GM21526 (cell line): ENCODE data around the gene PHACTR1.

Source experiments
- ATAC-seq: cut with Tn5 transposase; IDR thresholded peaks from one replicate; pipeline ENCODE4 v1.9.1; 2021; ENCODE audit warnings: moderate library complexity; ENCODE audit not compliant: unreplicated experiment, low FRiP score

Gene PHACTR1

DNA sequence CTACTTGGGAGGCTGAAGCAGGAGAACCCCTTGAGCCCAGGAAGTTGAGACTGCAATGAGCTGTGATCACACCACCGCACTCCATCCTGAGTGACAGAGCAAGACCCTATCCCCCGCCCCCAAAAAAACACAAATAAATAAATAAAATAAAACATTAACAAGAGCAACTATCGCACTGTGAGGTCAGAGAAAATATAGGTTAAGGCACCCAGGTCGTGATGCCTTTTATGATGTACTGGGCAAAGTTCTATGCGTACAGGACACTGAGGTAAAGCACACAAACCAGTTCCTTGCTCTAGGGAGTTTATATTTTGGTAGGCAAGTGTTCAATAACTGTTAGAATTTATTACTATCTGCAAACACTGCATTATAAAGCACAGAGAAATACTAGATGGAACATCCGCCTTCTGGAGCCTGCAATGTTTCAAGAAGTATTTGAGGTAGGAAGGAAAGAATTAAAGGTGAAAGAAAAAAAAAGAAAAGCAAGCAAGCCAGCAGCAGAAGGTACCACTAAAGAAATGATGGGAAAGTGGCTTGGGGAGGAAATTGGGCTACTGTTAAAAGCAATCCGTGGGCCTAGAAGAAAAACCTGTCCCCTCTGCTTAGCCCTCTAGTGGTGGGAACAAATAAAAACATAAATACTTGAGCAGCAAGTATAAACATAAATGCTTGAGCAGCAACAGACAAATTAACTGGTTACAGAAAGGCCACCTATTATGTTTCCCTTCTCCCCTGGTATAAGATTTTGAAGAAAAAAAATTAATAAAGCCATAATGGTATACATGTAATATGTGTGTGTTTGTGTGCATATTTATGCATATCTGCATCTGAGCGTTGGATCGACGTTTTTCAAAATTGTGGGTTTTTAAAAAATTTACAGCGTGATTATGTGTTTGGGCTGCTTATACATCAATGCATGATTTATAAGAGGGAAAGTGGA, 128.0 kb downstream of the PHACTR1 start:
- ATAC-seq: no peak

DNA sequence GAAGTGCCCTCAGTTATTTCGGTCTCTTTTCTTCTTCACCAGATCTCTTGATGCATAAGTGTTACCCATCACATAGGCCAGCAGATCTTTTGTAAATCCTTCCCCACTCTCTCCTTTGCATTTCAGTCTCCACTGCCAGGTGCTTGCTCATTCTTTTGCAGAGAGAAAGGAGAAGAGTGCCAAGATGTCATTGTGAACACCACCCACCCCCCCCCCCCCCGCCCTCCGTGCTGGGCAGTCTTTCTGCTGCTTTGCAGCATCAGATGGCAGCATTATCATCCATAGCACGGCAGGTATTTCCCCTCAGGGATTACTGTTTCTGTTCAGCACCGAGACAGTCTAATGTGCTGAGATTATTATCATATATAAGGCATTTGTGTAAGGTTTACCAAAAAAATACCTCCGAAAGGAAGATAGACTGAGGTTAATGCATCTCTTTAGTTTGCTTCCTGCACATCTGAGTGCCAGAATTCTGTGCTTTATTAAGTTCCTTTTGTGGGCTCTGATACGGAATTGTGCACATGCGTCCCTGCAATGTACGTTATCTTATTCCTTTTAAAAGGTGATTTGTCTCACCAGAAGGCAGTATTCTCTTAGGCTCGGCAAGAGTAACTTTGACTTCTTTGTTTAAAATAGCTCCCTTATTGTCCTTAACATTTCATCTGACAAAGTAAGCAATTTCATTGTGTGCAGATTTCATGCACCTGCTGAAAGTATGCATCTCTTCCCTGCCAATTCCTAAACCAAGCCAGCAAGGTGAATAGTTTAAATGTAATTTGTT, 128.8 kb downstream of the PHACTR1 start:
- no peak for ATAC-seq

DNA sequence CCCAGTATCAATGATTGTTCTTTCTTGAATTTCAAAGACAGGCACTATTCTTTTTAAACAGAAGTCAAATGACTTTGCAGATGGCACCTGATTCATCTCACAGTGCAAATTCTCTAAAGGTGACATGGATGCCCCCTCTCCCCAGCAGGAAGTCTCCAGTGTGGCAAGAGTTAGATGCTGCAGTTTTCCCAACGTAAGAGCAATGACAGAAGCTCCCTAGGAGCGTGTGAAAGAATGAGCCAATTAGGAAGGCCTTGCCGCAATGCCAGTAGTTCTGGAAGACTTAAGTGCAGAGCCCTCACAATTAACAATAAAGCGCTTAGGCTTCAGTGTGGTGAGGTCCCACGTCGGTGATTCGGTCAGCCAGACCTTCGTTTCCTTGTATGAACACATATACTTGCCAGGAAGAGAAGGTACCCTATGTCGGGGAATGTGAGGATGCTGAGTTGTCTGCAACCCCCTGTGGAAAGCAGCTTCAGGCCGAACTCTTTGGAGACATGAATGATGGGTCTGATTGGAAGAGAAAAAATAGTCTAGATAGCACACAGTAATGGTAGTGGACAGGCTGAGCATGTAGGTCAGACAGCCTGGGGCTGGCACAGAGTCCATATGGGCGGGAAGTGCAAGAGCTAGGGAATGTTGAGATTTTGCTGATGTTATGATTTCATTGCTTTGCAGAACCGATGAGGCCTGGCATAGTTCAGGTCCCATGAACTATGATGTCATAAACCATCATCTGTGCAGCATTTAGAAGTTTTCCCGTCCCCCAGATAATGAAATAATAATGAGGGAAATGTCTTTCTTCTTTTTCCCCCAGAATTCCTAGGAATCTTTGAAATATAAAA, 132.6 kb downstream of the PHACTR1 start:
- no peak for ATAC-seq

GRCh38 chr6:12849809-12850198, 133.2 kb downstream of the PHACTR1 start:
- ATAC-seq: no peak

DNA sequence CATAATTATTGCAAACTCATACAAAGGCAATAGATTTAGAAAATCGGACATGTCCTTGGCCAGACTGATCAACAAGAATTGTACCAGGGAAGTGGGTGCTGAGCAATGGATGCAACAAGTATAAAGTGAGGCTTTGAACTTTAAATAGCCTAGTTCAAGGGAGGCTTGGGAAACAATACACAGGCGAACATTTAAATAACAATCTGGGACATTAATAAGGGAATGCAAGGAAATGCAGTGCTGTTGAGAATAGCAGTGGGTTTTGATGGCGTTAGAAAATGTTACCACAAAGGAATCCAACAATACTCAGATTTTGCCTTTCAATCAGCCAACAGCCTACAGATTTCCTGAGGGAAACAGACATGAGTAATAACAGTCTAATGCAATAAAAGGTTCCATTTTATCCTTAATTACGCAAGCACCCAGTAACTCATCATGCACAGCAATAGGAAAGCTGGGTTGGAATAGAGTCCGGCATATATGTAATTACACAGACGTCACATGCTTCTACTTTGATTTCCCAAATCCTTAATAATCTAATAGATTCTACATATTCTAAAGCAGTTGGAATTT, 134.6 kb downstream of the PHACTR1 start:
- no peak for ATAC-seq

- ATAC-seq: no peak
These were observed 145.0 kb downstream of the PHACTR1 start for GRCh38 chr6:12861603-12862002.

DNA sequence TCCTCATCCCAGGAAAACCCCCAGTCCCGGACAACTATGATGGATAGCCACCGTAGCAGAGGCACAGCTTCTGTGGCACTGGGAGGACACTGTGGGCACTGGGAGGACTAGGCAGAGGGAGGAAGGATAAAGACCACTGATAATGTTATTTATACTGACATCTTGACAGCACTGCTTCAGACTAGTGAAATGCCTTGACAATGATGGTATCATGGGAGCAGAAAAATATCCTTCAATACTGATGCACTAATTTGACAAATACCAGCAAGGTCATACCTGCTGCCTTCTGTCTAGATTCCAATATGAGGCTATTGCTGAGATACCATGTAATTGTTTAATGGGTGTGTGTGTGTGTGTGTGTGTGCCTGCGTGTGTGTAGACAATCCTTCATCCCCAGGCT, 148.6 kb downstream of the PHACTR1 start:
- no peak for ATAC-seq

GRCh38 chr6:12865671-12866181, 149.2 kb downstream of the PHACTR1 start:
- ATAC-seq: no peak

- ATAC-seq: no peak
These were observed 150.0 kb downstream of the PHACTR1 start for GRCh38 chr6:12866422-12867029.

DNA sequence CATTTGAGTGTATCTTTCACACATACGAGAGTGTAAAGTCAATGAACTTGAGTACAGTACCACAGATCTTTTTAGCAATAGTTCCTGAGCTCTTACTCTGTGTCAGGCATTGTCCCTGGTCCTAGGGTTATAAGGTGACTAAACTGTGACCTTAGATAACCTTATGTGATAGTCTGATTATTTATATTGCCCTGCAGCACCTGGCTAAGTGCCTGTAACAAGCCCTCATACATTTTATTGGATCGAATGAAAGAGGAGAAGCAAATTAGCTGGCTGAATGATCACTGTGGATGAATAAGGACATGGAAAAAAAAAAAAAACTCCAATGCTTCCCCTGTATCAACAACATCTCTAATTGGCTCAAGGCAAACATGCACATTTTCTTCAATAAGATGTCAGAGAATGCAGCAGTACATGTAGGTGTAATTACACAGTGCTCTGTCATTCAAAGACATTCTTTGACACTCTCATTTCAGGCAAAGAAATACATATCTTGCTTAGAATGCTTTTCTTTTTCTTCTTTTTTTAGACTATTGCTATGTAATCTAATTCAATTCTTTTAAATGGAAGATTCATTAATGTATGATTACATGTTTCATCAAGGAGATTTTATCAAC, 153.4 kb downstream of the PHACTR1 start:
- no peak for ATAC-seq

GRCh38 chr6:12873691-12874090, 157.1 kb downstream of the PHACTR1 start:
- no peak for ATAC-seq

DNA sequence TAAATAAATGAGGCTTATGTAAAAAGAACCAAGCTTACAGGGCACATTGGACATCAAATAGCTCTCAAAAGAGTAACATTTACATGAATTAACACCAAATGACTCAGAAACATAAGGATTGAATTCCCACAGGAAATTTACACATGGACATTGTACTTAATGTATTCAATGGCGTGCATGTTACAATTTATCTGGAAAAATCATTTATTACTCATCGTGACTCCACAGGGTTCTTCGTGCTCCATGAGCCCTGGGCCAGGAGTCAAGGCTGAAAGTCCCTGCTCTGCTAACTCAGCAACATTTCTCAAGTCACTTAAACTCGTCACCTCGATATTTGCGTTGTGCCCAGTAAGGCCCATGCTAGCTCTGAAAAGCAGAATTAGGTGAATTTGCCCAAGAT, 158.5 kb downstream of the PHACTR1 start:
- ATAC-seq: no peak

DNA sequence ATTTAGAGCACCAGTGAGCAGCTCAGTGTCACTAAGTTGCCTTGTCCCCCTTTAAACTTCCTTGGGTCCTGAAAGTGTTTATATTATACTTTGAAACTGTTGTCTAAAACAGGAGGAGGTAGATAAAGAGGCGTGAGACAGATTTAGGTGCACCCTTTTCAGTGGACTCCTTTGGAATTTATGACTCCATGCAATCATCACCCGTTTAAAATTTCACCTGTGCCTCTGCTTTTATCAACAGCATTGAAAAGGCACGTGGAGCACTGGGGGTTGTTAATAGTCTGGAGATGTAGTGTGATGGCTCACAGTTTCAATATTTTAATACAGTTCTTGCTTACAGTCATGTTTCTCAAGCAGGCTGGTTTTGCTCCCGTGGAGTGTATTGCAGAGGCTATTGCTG, 162.2 kb downstream of the PHACTR1 start:
- no peak for ATAC-seq

DNA sequence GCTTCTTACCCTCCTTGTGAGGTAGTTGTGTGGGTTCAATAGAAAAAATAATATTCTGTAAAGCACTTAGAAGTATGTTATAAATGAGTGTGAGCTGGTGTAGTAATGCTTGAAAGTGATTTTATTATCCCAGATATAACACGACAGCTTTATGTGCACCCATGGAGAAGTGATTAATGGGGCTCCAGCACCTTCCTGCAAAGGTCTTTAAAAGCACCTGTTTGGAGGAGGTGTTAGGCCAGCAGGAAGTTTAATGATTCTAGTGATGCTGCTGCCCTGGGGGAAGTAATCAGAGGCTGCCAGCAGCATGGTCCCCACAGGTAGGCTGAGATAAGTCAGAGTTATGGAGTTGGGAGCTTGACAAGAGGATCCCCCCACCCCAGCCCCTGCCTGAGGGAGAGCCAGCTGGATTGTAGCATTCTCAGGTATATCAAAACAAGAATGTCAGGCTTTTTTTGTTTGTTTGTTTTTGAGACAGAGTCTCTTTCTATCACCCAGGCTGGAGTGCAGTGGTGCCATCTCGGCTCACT, 166.3 kb downstream of the PHACTR1 start:
- no peak for ATAC-seq

- no peak for ATAC-seq
These were observed 168.4 kb downstream of the PHACTR1 start for GRCh38 chr6:12884983-12885382.

GRCh38 chr6:12886961-12887775, 170.6 kb downstream of the PHACTR1 start:
- ATAC-seq: no peak

DNA sequence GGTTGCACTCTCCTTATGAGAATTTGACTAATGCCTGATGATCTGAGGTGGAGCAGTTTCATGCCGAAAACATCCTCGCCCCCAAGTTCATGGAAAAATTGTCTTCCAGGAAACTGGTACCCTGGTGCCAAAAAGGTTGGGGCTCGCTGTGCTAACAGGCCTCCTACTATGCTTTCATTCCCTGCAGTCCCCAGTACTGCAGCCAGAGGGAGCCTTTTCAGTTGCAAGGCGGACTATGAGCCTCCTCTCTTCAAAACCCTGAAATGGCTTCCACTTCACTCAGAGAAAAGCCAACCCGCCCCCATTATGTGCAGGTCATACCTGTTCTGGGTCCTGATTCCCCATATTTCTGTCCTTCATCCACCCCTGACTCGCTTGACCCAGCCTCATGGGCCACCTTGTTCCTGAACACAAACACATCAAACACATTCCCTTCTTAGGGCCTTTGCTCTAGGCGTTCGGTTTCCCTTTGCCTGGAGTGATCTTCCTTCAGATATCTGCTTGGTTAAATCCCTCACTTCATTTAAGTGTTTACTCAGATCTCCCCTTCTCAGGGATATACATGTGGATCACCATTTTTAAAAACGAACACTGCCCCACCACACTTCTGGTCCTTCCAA, 173.7 kb downstream of the PHACTR1 start:
- ATAC-seq: no peak

- ATAC-seq: no peak
These were observed 175.0 kb downstream of the PHACTR1 start for GRCh38 chr6:12891595-12891994.
